GM10266 (cell line): Measurements from ENCODE around the gene BTBD2.
"Not testable (repeated sequence)": the region's sequence is repeated elsewhere in the genome, so short reads cannot be mapped to it uniquely, and the experiment has no call there.

Experiments
- DNase-seq: peaks from one replicate; pipeline ENCODE4 v3.0.0; 2012; ENCODE audit errors: extremely low spot score
- TF ChIP-seq, protein P1 (sequence below): IDR thresholded peaks from 2 replicates; pipeline ENCODE4 v1.5.1; 2012; ENCODE audit warnings: mild to moderate bottlenecking, low read depth; ENCODE audit not compliant: control insufficient read depth, insufficient read depth; ENCODE audit errors: missing control alignments

The BTBD2 gene

DNA sequence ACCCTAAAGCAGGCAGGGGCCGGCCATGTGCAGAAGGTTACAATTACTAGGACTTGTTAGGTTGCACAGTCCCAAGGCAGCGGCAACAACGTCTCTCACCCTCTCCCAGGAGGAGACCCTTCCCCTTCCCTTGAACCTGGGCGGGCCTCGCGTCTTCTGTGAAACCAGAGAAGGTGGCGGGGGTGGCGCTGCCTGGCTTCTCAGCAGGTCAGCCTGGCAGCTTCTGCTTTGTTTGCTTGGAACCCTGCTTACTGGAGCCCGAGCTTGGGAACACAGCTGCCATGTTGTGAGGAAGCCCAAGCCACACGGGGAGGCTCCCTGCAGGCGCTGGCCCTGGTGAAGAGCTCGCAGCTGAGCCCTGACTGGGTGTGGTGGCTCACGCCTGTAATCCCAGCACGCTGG lies 20.1 kb upstream of the BTBD2 start:
- DNase-seq, result no peak
- TF ChIP-seq, protein P1, sequence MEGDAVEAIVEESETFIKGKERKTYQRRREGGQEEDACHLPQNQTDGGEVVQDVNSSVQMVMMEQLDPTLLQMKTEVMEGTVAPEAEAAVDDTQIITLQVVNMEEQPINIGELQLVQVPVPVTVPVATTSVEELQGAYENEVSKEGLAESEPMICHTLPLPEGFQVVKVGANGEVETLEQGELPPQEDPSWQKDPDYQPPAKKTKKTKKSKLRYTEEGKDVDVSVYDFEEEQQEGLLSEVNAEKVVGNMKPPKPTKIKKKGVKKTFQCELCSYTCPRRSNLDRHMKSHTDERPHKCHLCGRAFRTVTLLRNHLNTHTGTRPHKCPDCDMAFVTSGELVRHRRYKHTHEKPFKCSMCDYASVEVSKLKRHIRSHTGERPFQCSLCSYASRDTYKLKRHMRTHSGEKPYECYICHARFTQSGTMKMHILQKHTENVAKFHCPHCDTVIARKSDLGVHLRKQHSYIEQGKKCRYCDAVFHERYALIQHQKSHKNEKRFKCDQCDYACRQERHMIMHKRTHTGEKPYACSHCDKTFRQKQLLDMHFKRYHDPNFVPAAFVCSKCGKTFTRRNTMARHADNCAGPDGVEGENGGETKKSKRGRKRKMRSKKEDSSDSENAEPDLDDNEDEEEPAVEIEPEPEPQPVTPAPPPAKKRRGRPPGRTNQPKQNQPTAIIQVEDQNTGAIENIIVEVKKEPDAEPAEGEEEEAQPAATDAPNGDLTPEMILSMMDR, result no peak

DNA sequence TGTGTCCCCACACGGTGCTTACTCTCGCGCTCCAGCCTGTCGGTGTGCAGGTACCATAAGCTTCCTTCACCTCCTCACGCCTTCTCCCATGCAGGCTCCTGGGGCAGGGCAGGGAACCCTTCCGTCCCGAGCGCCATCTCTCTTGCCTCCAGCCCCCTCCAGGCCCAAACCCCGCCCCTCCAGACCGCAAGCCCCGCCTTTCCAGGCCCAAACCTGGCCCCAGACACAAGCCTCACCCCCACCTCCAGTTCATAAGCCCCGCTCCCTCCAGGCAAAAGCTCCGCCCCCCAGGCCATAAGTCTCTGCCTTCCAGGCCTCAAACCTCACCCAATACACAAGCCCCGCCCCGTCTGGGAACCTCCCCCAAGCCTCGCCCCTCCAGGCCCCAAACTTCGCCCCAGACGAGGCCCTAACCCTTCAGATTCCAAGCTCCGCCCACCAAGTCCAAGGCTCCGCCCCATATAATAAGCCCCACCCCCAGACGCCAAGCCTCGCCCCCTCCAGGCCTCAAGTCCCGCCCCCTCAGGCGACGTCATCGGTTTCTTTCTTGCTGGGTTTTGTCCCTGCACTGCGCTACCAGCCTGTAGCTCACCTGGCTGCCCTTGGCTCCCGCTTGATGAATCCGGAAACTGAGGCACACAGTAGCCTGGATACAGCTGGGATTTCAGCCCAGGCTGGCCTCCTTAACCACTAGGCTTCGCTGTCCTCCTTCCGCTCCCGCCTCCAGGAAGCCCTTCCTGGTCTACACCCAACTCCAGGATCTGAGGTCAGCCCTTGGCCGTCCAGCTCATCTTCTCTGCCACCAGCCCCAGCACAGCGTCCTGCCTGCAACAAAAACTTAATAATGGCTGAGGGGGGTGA lies 19.4 kb upstream of the BTBD2 start:
- TF ChIP-seq, protein P1, result no peak
- DNase-seq, result peak; percentile 75

GRCh38 chr19:2034253-2034652 lies 18.7 kb upstream of the BTBD2 start:
- DNase-seq, result not testable (repeated sequence)

DNA sequence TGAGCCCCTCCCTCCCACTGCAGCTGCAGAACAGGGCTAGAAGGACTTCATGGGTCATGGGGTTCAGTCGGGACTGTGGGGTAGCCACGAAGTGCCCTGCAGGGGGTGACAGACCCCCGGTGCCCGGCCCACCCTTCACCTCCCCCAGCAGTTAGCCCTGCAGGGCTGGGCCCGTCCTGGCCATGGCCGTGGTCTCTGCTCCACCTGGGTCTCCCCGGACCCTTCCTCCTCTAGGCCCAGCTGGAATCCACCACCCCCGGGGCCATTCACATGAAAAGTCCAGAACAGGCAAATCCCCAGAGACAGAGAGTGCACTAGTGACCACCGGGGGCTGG lies 18.3 kb upstream of the BTBD2 start:
- TF ChIP-seq, protein P1, result no peak
- no peak for DNase-seq

DNA sequence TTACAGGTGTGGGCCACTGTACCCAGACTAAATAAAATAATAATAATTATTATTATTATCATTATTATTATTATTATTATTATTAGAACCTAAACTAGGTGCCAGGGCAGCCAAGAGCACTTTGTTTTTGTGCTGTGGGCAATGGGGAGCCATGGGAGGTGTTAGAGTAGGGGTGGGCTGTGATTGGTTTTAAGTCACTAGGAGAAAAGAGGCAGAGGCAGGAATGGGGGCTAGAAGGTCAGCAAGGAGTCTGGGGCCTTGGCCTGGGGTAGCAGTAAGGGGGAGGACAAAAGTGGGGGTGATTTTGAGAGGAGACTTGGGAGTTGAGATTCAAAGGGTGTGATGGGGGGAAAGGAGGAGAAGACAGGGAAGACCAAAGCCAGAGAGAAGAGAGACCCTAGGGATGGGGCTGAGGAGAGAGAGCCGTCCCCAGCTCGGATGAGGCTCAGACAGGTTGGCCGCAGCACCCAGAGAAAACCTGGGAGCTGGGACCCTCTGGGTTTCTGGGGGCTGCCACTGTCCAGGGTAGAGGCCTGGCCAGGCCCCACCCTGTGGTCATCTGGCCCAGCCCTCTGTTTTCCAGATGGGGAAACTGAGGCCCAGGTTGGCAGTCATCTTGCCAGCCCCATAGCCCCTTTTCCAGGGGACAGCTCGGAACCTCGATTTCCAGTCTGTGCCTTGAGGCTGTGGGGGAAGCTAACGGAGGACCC lies 17.8 kb upstream of the BTBD2 start:
- DNase-seq, result no peak
- TF ChIP-seq, protein P1, result no peak

DNA sequence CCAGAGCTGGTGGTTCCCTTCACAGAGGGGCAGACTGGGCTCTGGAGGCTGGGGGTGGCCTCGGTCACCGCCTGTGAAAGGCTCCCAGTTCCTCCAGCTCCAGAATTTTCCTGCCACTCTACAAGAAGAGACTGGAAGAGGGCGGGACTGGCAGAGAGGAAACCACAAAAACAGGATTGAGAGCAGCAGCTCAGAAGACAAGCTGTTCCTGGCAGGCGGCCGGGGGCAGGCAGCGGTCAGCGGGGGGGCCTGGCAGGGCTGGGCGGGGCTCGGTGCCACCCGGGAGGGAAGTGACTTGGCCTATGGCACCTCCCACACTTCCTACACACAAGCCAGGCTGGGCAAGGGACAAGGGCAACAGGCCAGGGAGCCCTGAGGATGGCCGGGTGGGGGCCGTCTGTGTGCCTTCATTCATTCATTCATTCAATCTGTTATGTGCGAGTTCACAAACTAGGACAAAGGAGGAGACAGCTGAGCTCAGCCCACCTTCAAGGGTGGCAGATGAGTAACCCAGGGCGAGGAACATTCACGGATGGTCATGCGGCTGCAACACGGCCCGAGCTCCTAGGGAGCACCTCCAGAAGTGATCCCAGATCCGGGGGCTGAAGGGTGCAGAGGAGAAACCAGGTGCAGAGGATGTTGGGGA lies 16.9 kb upstream of the BTBD2 start:
- no peak for DNase-seq
- TF ChIP-seq, protein P1, result no peak

- no peak for DNase-seq
- TF ChIP-seq, protein P1, result no peak
These were observed 11.8 kb upstream of the BTBD2 start for GRCh38 chr19:2027361-2027760.
